ENCODE data around the gene EFCAB14. TPM values are rescaled to one million over a fixed set of nuclear protein-coding genes. Genes with fewer than 3 reads are reported as not detected.

The EFCAB14 gene
- total and polyA plus RNA-seq, 2 experiments from 2014 or later: 23.3 to 49.0 TPM

GRCh38 chr1:46646331-46646730 is 72.6 kb downstream of the EFCAB14 start (continued):
- TF ChIP-seq, protein P1, sequence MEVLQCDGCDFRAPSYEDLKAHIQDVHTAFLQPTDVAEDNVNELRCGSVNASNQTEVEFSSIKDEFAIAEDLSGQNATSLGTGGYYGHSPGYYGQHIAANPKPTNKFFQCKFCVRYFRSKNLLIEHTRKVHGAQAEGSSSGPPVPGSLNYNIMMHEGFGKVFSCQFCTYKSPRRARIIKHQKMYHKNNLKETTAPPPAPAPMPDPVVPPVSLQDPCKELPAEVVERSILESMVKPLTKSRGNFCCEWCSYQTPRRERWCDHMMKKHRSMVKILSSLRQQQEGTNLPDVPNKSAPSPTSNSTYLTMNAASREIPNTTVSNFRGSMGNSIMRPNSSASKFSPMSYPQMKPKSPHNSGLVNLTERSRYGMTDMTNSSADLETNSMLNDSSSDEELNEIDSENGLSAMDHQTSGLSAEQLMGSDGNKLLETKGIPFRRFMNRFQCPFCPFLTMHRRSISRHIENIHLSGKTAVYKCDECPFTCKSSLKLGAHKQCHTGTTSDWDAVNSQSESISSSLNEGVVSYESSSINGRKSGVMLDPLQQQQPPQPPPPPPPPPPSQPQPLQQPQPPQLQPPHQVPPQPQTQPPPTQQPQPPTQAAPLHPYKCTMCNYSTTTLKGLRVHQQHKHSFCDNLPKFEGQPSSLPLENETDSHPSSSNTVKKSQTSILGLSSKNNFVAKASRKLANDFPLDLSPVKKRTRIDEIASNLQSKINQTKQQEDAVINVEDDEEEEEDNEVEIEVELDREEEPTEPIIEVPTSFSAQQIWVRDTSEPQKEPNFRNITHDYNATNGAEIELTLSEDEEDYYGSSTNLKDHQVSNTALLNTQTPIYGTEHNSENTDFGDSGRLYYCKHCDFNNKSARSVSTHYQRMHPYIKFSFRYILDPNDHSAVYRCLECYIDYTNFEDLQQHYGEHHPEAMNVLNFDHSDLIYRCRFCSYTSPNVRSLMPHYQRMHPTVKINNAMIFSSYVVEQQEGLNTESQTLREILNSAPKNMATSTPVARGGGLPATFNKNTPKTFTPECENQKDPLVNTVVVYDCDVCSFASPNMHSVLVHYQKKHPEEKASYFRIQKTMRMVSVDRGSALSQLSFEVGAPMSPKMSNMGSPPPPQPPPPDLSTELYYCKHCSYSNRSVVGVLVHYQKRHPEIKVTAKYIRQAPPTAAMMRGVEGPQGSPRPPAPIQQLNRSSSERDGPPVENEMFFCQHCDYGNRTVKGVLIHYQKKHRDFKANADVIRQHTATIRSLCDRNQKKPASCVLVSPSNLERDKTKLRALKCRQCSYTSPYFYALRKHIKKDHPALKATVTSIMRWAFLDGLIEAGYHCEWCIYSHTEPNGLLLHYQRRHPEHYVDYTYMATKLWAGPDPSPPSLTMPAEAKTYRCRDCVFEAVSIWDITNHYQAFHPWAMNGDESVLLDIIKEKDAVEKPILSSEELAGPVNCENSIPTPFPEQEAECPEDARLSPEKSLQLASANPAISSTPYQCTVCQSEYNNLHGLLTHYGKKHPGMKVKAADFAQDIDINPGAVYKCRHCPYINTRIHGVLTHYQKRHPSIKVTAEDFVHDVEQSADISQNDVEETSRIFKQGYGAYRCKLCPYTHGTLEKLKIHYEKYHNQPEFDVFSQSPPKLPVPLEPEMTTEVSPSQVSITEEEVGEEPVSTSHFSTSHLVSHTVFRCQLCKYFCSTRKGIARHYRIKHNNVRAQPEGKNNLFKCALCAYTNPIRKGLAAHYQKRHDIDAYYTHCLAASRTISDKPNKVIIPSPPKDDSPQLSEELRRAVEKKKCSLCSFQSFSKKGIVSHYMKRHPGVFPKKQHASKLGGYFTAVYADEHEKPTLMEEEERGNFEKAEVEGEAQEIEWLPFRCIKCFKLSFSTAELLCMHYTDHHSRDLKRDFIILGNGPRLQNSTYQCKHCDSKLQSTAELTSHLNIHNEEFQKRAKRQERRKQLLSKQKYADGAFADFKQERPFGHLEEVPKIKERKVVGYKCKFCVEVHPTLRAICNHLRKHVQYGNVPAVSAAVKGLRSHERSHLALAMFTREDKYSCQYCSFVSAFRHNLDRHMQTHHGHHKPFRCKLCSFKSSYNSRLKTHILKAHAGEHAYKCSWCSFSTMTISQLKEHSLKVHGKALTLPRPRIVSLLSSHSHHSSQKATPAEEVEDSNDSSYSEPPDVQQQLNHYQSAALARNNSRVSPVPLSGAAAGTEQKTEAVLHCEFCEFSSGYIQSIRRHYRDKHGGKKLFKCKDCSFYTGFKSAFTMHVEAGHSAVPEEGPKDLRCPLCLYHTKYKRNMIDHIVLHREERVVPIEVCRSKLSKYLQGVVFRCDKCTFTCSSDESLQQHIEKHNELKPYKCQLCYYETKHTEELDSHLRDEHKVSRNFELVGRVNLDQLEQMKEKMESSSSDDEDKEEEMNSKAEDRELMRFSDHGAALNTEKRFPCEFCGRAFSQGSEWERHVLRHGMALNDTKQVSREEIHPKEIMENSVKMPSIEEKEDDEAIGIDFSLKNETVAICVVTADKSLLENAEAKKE (CRISPR knock-in tag; IDR thresholded peaks at IDR 0.05): no peak

DNA sequence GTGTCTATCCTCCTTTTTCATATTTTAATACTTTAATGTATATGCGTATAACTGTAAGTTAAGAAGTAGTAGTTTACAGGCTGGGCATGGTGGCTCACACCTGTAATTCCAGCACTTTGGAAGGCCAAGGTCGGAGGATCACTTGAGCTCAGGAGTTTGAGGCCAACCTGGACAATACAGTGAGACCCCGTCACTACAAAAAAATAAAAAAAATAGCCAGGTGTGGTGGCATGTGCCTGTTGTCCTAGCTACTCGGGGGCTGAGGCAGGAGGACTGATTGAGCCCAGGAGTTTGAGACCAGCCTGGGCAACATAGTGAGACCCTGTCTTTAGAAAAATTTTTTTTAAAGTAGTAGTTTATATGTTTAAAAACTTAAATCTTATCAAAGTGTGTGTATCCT is 73.1 kb downstream of the EFCAB14 start:
- H3K4me1 ChIP-seq (ENCODE audit: insufficient read depth): no peaks in the 10 kb centered on the region
- Mint-ChIP-seq H3K27me3 (ENCODE audit: insufficient read depth, low read depth, poor library complexity) (no peaks in the 10 kb centered on the region), H3K9me3 (peaks cover 15% of the 10 kb centered on the region; the same call in 2 of the 3 replicates), H3K4me1 (no peaks in the 10 kb centered on the region), H3K4me3 (no peak overlapping the region), H3K36me3 (ENCODE audit: low read depth) (peaks cover 39% of the 10 kb centered on the region), H3K27ac (no peak overlapping the region)
- H3K4me3 ChIP-seq: no peak overlapping the region
- no peaks in the 10 kb centered on the region for H3F3A ChIP-seq (replicated peaks; ENCODE audit: low read depth)
- H3K4me2 ChIP-seq: no peak overlapping the region
- no peak for DNase-seq (ENCODE audit: low spot score)
- no peak overlapping the region for H2AFZ ChIP-seq
- H3K79me2 ChIP-seq (replicated peaks; ENCODE audit: insufficient read depth): no peaks in the 10 kb centered on the region
- H3K27ac ChIP-seq (ENCODE audit: low read depth): no peak overlapping the region
- H3K36me3 ChIP-seq (ENCODE audit: insufficient read depth): peaks cover 13% of the 10 kb centered on the region
- H3K27me3 ChIP-seq (ENCODE audit: insufficient read depth): no peaks in the 10 kb centered on the region
- no peaks in the 10 kb centered on the region for H3K9me2 ChIP-seq (ENCODE audit: insufficient read depth)
- no peaks in the 10 kb centered on the region; the same call in 1 of the 2 replicates for H4K20me1 ChIP-seq (replicated peaks; ENCODE audit: insufficient read depth)
- no peak for ATAC-seq
- TF ChIP-seq, protein P2, sequence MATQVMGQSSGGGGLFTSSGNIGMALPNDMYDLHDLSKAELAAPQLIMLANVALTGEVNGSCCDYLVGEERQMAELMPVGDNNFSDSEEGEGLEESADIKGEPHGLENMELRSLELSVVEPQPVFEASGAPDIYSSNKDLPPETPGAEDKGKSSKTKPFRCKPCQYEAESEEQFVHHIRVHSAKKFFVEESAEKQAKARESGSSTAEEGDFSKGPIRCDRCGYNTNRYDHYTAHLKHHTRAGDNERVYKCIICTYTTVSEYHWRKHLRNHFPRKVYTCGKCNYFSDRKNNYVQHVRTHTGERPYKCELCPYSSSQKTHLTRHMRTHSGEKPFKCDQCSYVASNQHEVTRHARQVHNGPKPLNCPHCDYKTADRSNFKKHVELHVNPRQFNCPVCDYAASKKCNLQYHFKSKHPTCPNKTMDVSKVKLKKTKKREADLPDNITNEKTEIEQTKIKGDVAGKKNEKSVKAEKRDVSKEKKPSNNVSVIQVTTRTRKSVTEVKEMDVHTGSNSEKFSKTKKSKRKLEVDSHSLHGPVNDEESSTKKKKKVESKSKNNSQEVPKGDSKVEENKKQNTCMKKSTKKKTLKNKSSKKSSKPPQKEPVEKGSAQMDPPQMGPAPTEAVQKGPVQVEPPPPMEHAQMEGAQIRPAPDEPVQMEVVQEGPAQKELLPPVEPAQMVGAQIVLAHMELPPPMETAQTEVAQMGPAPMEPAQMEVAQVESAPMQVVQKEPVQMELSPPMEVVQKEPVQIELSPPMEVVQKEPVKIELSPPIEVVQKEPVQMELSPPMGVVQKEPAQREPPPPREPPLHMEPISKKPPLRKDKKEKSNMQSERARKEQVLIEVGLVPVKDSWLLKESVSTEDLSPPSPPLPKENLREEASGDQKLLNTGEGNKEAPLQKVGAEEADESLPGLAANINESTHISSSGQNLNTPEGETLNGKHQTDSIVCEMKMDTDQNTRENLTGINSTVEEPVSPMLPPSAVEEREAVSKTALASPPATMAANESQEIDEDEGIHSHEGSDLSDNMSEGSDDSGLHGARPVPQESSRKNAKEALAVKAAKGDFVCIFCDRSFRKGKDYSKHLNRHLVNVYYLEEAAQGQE (IDR thresholded peaks at IDR 0.05; ENCODE audit: unreplicated experiment): no peak
- TF ChIP-seq STAT1 (IDR thresholded peaks at IDR 0.05; ENCODE audit: unreplicated experiment) (no peak), ZNF114 (CRISPR knock-in tag; IDR thresholded peaks at IDR 0.05) (no peak), JUNB (IDR thresholded peaks at IDR 0.05; ENCODE audit: unreplicated experiment) (no peak), CREB1 (CRISPR knock-in tag; IDR thresholded peaks at IDR 0.05; ENCODE audit: low read depth) (no peak), EZH2phosphoT487 (IDR thresholded peaks at IDR 0.05; ENCODE audit: unreplicated experiment) (no peak), POLR2AphosphoS5 (IDR thresholded peaks at IDR 0.05; ENCODE audit: low read depth) (no peak), ETS1 (IDR thresholded peaks at IDR 0.05) (no peak), NANOG (IDR thresholded peaks at IDR 0.05; ENCODE audit: borderline replicate concordance) (no peak), ZNF331 (CRISPR knock-in tag; IDR thresholded peaks at IDR 0.05; ENCODE audit: low read depth) (no peak), EZH2 (IDR thresholded peaks at IDR 0.05; ENCODE audit: low read depth, unreplicated experiment) (no peak)
- TF ChIP-seq, protein P3, sequence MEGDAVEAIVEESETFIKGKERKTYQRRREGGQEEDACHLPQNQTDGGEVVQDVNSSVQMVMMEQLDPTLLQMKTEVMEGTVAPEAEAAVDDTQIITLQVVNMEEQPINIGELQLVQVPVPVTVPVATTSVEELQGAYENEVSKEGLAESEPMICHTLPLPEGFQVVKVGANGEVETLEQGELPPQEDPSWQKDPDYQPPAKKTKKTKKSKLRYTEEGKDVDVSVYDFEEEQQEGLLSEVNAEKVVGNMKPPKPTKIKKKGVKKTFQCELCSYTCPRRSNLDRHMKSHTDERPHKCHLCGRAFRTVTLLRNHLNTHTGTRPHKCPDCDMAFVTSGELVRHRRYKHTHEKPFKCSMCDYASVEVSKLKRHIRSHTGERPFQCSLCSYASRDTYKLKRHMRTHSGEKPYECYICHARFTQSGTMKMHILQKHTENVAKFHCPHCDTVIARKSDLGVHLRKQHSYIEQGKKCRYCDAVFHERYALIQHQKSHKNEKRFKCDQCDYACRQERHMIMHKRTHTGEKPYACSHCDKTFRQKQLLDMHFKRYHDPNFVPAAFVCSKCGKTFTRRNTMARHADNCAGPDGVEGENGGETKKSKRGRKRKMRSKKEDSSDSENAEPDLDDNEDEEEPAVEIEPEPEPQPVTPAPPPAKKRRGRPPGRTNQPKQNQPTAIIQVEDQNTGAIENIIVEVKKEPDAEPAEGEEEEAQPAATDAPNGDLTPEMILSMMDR (conservative IDR thresholded peaks at IDR 0.05; ENCODE audit: low read depth in 2 of 2): no peak
